Body of pancreas (tissue), 4 donors: ENCODE data around the gene LSMEM2. TPM values are rescaled to one million over a fixed set of nuclear protein-coding genes. Genes with fewer than 3 reads are reported as not detected.

Source experiments
- ATAC-seq: fragments of 150-250 bp; one replicate; pipeline ENCODE4 v1.9.1; 2016
- DNase-seq, 4 donors: peaks; one replicate each; pipeline ENCODE4 v3.0.0-alpha.2; 2019
- H3K27ac ChIP-seq, 4 donors: fragments of 200-600 bp; sonication (generic); 1 replicate in 3 of 4; 2 replicates in 1 of 4; pipeline versions ENCODE4 v1.5.1 to v1.6.1; 2016 to 2019; ENCODE audit warnings: mild to moderate bottlenecking in 1 of 4, mixed read lengths in 1 of 4, moderate library complexity in 1 of 4
- H3K27me3 ChIP-seq, 2 donors: fragments of 200-600 bp; sonication (generic); one replicate each; pipeline ENCODE4 v1.6.0; 2016; ENCODE audit warnings: mild to moderate bottlenecking in 1 of 2
- H3K36me3 ChIP-seq, 2 donors: fragments of 200-600 bp; sonication (generic); replicated peaks in 1 of 2; 2 replicates each; pipeline ENCODE4 v1.5.1; 2016; ENCODE audit warnings: low read depth in 2 of 2; ENCODE audit not compliant: insufficient read depth in 1 of 2
- H3K4me1 ChIP-seq: fragments of 200-600 bp; sonication (generic); one replicate; pipeline ENCODE4 v1.6.0; 2016
- H3K4me3 ChIP-seq, 2 donors: fragments of 200-600 bp; sonication (generic); 1 replicate in 1 of 2; 2 replicates in 1 of 2; pipeline ENCODE4 v1.5.1; 2016 to 2019
- H3K9me3 ChIP-seq, 3 donors: fragments of 200-600 bp; sonication (generic); 1 replicate in 2 of 3; 2 replicates in 1 of 3; pipeline ENCODE4 v1.5.1; 2016
- POLR2A ChIP-seq, 3 donors: fragments of 450-650 bp; IDR thresholded peaks; one replicate each; pipeline ENCODE4 v1.6.1; 2016; ENCODE audit warnings: antibody characterized with exemption in 3 of 3, mild to moderate bottlenecking in 2 of 3
- WGBS, 2 donors: methylation state at CpG; one replicate each; pipeline ENCODE4 v1.1.5; 2017; 5-methylcytosine and 5-hydroxymethylcytosine counted together
- intact Hi-C: fragments of 100-400 bp; cut with DNase I; formaldehyde crosslinking; loops from one replicate; pipeline ENCODE4 v1.15.1; 2023
- total RNA-seq, 2 donors: library from RNA; depleted of rRNA; stranded (reverse); fragments of >200 nt; gene quantifications; one replicate each; pipeline ENCODE4 v1.1.0, GENCODE V29; 2016
- TF ChIP-seq, protein P1 (sequence below), 7 experiments: fragments of 450-650 bp in 4 of 7; fragments of 200-600 bp in 3 of 7; sonication (generic) in 3 of 7; IDR thresholded peaks; one replicate each; pipeline ENCODE4 v1.5.1; 2016 to 2019; ENCODE audit warnings: antibody characterized with exemption in 7 of 7

LSMEM2 gene
- total RNA-seq, 2 donors from 2014 or later, result not detected

DNA sequence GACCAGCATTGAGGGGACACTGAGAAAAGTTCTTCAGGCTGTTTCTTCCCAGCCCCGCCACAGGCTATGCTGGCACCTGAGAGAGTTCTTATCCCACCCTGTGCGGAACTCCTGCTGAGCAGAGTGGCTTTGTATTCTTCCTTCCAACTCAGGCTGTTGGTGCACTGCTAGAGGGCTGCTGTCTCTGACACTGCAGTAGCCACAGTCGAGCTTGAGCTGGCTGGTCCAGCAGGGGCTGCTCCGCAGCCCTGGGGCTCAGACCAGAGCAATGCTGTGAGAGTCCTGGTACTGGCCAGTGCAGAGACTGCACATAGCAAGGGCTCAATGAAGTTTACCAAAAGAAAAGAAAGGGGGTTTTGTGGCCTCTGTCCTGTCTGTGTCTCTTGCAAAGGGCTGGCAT is 39.2 kb upstream of the LSMEM2 start:
- Histone ChIP-seq H3K27me3 (no peaks in the 10 kb centered on the region), H3K36me3 (no peaks in the 10 kb centered on the region), H3K9me3 (no peaks in the 10 kb centered on the region), H3K4me3 (no peak overlapping the region), H3K4me1 (peaks cover 69% of the 10 kb centered on the region), H3K27ac (peak overlapping the region in 3 of 4 donors; percentile 76 to 87 (median 84))
- no peak for TF ChIP-seq POLR2A (IDR thresholded peaks at IDR 0.05)
- TF ChIP-seq, protein P1, sequence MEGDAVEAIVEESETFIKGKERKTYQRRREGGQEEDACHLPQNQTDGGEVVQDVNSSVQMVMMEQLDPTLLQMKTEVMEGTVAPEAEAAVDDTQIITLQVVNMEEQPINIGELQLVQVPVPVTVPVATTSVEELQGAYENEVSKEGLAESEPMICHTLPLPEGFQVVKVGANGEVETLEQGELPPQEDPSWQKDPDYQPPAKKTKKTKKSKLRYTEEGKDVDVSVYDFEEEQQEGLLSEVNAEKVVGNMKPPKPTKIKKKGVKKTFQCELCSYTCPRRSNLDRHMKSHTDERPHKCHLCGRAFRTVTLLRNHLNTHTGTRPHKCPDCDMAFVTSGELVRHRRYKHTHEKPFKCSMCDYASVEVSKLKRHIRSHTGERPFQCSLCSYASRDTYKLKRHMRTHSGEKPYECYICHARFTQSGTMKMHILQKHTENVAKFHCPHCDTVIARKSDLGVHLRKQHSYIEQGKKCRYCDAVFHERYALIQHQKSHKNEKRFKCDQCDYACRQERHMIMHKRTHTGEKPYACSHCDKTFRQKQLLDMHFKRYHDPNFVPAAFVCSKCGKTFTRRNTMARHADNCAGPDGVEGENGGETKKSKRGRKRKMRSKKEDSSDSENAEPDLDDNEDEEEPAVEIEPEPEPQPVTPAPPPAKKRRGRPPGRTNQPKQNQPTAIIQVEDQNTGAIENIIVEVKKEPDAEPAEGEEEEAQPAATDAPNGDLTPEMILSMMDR (IDR thresholded peaks at IDR 0.05), result no peak
- ATAC-seq (no peak), DNase-seq (no peak)
- WGBS, 2 donors, result 73 to 90% methylated on average over 3 to 4 of the region's 4 CpGs
- intact Hi-C loops, result no loop called here

- Histone ChIP-seq H3K36me3 (no peaks in the 10 kb centered on the region), H3K4me3 (no peak overlapping the region), H3K27ac (peak overlapping the region in 2 of 4 donors; percentile 74 to 80), H3K4me1 (peaks cover 73% of the 10 kb centered on the region), H3K27me3 (no peaks in the 10 kb centered on the region), H3K9me3 (no peaks in the 10 kb centered on the region)
- DNase-seq (no peak), ATAC-seq (no peak)
- WGBS, 2 donors, result 70 to 78% methylated on average over 1 to 4 of the region's 4 CpGs
- TF ChIP-seq POLR2A (IDR thresholded peaks at IDR 0.05), result no peak
- TF ChIP-seq, protein P1 (IDR thresholded peaks at IDR 0.05), result no peak
- intact Hi-C loops, result no loop called here
Observed at GRCh38 chr3:50241163-50241562, 37.7 kb upstream of the LSMEM2 start.

- Histone ChIP-seq H3K36me3 (no peaks in the 10 kb centered on the region), H3K4me1 (peaks cover 74% of the 10 kb centered on the region), H3K27me3 (no peaks in the 10 kb centered on the region), H3K4me3 (no peak overlapping the region), H3K27ac (peak overlapping the region in 2 of 4 donors; percentile 74 to 80), H3K9me3 (no peaks in the 10 kb centered on the region)
- WGBS, 2 donors, result 56 to 65% methylated on average over 6 to 7 of the region's 7 CpGs
- ATAC-seq, result no peak
- DNase-seq, result no peak
- intact Hi-C loops, result no loop called here
- TF ChIP-seq, protein P1 (IDR thresholded peaks at IDR 0.05), result no peak
- TF ChIP-seq POLR2A (IDR thresholded peaks at IDR 0.05), result no peak
Observed at GRCh38 chr3:50241713-50242380, 37.0 kb upstream of the LSMEM2 start.

GRCh38 chr3:50242381-50242770 is 36.5 kb upstream of the LSMEM2 start:
- intact Hi-C loops, result no loop called here
- DNase-seq (no peak), ATAC-seq (no peak)
- H3K27ac ChIP-seq, result peak overlapping the region in 3 of 4 donors; percentile 38 to 80 (median 74)
- H3K27me3 ChIP-seq, result no peaks in the 10 kb centered on the region
- WGBS, 2 donors, result 58 to 76% methylated on average over 2 to 3 of the region's 3 CpGs
- no peak for TF ChIP-seq POLR2A (IDR thresholded peaks at IDR 0.05)
- TF ChIP-seq, protein P1 (IDR thresholded peaks at IDR 0.05), result no peak
- H3K36me3 ChIP-seq, result no peaks in the 10 kb centered on the region
- H3K4me3 ChIP-seq, result no peak overlapping the region
- peaks cover 69% of the 10 kb centered on the region for H3K4me1 ChIP-seq
- no peaks in the 10 kb centered on the region for H3K9me3 ChIP-seq
